AG04450 (cell line): Measurements from ENCODE around the gene TIMM10B. TPM values are rescaled to one million over a fixed set of nuclear protein-coding genes. Genes with fewer than 3 reads are reported as not detected.

Source experiments
- CTCF ChIA-PET: fragments of 300-600, 350-600 bp; formaldehyde crosslinking; extraction: SDS; loops from one replicate; lab custom pipeline; 2022; ENCODE audit warnings: antibody characterized with exemption, inconsistent platforms; lab: Charles Lee
- POLR2A ChIA-PET: fragments of 350-600 bp; formaldehyde crosslinking; extraction: SDS; loops from one replicate; lab custom pipeline; 2021; ENCODE audit warnings: antibody characterized with exemption, inconsistent platforms; lab: Yijun Ruan, JAX
- DNase-seq: peaks from one replicate; pipeline ENCODE4 v3.0.0-alpha.2; 2011; ENCODE audit warnings: low read depth, low spot score
- H3K27ac ChIP-seq: one replicate; pipeline ENCODE4 v1.5.1; 2012; ENCODE audit warnings: low read depth, low read length, control low read depth
- H3K27me3 ChIP-seq: one replicate; pipeline ENCODE4 v1.6.0; 2012; ENCODE audit warnings: low read length; ENCODE audit not compliant: control insufficient read depth, insufficient read depth
- H3K4me3 ChIP-seq: 2 replicates; pipeline ENCODE4 v1.5.1; 2011; ENCODE audit warnings: mild to moderate bottlenecking, low read depth, low read length, control low read depth
- H3K9me3 ChIP-seq: 2 replicates; pipeline ENCODE4 v1.5.1; 2012; ENCODE audit warnings: low read length; ENCODE audit not compliant: control insufficient read depth, insufficient read depth
- polyA minus RNA-seq: library from RNA; depleted of rRNA, polyadenylated mRNA; stranded (reverse); fragments of >200 nt; gene quantifications from 2 replicates; pipeline ENCODE4 v1.2.3, GENCODE V29; 2011; rRNA and poly(A)+ RNA removed
- polyA plus RNA-seq: library from polyadenylated mRNA; depleted of rRNA; stranded (reverse); fragments of >200 nt; gene quantifications from 2 replicates; pipeline ENCODE4 v1.2.3, GENCODE V29; 2011; rRNA removed
- TF ChIP-seq, protein P1 (sequence below): IDR thresholded peaks from 2 replicates; pipeline ENCODE4 v1.5.1; 2011; ENCODE audit warnings: low read depth, low read length, control low read depth, inconsistent platforms

Gene TIMM10B, protein sequence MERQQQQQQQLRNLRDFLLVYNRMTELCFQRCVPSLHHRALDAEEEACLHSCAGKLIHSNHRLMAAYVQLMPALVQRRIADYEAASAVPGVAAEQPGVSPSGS
- polyA plus RNA-seq (26.7 and 33.1 TPM in 2 replicates), polyA minus RNA-seq (17.5 and 25.6 TPM in 2 replicates)

DNA sequence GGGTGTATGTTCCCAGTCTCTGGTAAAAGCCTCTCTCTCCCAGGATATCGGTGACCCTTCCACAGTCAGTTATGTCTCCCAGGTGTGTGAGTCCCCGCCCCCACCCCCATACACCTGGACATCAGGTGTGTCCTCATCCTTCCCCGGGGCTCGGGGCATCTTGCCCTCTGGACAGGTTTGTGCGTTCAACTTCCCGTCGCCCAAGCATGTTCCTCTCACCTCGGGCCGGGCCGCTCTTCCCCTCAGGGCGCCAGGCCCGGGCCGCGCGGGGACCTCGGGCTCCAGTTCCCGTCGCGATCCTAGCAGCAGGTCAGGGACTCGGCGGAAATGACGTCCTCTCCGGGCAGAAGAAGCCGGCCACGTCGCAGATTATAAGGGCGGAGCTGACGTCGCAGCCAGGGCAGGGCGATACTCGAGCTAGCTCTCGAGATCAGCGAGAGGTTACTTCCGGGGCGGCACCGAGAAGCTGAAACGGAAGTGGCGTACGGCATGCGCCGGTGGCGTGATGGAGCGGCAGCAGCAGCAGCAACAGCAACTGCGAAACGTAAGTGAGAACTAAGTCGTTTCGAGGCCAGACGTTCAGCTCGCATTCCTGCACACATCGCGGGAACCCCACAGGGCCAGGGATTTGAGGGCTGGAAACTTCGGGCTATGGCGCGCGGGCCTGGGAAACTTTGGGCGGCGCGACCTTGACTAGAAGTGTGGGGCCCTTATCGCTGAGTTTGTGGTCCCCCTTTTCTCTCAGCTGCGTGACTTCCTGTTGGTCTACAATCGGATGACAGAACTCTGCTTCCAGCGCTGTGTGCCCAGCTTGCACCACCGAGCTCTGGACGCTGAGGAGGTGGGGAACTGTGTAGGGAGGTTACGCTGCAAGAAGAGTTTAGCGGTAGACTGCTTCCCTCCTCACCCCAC, at the start of gene TIMM10B, which contains the start of gene ARFIP2:
Gene TIMM10B, plus strand, starts transcription at position 490 of the 912 bp plus-strand sequence. Its CDS starts 16 bp downstream, at position 506.
Gene ARFIP2, minus strand, starts transcription at position 320 of the 912 bp plus-strand sequence. CDS start 910 bp downstream, outside the sequence.
- H3K9me3 ChIP-seq, result no peaks in the 10 kb centered on the region; the same call in 1 of the 2 replicates
- POLR2A ChIA-PET, result interaction anchor here (0.6 to 1.9 kb wide), 9 partner anchors 8 to 202 kb away, joined by 3 to 6 read pairs (median 4); partner anchors contain the start of genes APBB1, CAVIN3, MRPL17 and SMPD1
- peak; percentile 95 for DNase-seq
- H3K27me3 ChIP-seq, result no peaks in the 10 kb centered on the region
- H3K4me3 ChIP-seq, result peak within 1 kb of the TSS; percentile 97
- CTCF ChIA-PET, result interaction anchor here (0.6 to 2.7 kb wide), 5 partner anchors 15 to 202 kb away, joined by 3 to 25 read pairs (median 4); partner anchors contain the start of gene MRPL17
- peak within 1 kb of the TSS; percentile 94 for H3K27ac ChIP-seq
- TF ChIP-seq, protein P1, sequence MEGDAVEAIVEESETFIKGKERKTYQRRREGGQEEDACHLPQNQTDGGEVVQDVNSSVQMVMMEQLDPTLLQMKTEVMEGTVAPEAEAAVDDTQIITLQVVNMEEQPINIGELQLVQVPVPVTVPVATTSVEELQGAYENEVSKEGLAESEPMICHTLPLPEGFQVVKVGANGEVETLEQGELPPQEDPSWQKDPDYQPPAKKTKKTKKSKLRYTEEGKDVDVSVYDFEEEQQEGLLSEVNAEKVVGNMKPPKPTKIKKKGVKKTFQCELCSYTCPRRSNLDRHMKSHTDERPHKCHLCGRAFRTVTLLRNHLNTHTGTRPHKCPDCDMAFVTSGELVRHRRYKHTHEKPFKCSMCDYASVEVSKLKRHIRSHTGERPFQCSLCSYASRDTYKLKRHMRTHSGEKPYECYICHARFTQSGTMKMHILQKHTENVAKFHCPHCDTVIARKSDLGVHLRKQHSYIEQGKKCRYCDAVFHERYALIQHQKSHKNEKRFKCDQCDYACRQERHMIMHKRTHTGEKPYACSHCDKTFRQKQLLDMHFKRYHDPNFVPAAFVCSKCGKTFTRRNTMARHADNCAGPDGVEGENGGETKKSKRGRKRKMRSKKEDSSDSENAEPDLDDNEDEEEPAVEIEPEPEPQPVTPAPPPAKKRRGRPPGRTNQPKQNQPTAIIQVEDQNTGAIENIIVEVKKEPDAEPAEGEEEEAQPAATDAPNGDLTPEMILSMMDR, result no peak

DNA sequence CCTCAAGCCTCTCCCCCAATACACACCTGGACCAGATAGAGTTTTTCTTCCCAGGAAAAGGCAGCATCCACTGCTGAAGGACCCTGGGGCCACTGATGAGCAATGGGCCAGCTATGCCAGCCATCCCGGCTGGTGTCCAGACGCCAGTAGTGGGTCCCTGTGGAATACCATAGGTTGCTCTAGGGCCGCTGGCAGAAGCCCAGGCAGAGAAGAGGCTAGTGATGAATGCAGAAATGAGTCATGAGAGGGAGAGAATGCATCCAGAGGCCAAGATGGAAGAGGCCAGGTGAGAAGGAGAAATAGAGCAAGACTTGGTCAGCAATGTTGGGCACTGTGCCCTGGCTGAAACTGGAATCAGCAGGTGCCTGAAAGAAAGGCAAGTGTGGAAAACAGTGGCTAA, 49.4 kb upstream of the TIMM10B start:
- DNase-seq, result no peak
- Histone ChIP-seq H3K9me3 (no peaks in the 10 kb centered on the region), H3K4me3 (no peak overlapping the region), H3K27ac (no peak overlapping the region), H3K27me3 (no peaks in the 10 kb centered on the region)
- TF ChIP-seq, protein P1, result no peak
- POLR2A ChIA-PET, result no interaction called here
- CTCF ChIA-PET, result interaction anchor here (2.6 to 3.1 kb wide), 3 partner anchors 8 to 69 kb away, joined by 7 to 20 read pairs (median 16); partner anchors contain the start of gene HPX

DNA sequence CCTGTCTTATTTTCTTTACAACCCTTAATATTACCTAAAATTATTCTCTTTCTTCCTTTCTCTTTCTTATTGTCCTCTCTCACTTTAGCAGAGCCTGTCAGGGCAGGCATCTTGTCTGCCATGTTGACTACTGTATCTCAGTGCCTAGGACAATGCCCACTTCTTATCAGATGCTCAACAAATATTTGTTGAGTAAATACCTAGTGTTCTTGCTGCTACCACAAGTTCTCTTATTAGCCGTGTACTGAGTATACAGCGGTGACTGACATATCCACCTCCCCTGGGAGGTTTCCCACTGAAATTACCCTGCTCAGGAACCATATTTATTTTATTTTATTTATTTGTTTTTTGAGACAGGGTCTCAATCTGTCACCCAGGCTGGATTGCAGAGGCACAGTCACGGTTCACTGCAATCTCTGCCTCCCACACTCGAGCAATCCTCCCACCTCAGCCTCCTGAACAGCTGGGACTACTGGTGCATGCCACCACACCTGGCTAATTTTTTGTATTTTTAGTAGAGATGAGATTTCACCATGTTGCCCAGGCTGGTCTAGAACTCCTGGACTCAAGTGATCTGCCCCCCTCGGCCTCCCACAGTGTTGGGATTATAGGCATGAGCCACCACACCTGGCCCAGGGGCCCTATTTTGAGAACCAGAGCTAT, 47.2 kb upstream of the TIMM10B start:
- no peak for DNase-seq
- ChIA-PET POLR2A (no interaction called here), CTCF (interaction anchor here (1.5 kb wide), 1 partner anchor 71 kb away, joined by 4 read pairs; no protein-coding TSS in a partner anchor)
- TF ChIP-seq, protein P1, result no peak
- H3K27ac ChIP-seq, result no peak overlapping the region
- H3K9me3 ChIP-seq, result no peaks in the 10 kb centered on the region
- no peaks in the 10 kb centered on the region for H3K27me3 ChIP-seq
- no peak overlapping the region for H3K4me3 ChIP-seq

DNA sequence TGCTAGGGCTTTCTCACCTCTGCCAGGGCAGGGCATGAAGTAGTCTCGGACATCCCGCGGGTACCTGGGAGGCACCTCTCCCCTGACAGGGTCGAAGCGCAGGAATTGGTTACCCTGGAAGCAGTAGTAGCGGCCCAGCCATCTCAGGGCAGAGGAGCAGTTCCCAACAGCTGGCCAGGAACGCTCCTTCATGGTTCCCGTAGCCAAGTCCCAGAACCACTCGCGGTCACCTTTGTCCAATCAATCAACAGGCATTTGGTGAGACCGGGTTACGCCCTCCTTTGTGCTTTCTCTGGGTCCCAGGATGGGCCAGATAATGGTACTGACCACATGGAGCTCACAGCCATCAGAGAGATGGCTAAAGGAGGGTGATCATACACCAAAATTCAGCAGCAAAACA, 43.9 kb upstream of the TIMM10B start:
- TF ChIP-seq, protein P1, result no peak
- DNase-seq, result no peak
- Histone ChIP-seq H3K9me3 (no peaks in the 10 kb centered on the region), H3K27ac (no peak overlapping the region), H3K27me3 (no peaks in the 10 kb centered on the region), H3K4me3 (no peak overlapping the region)
- CTCF ChIA-PET, result interaction anchor here (1.2 to 15.7 kb wide), 4 partner anchors 11 to 69 kb away, joined by 3 to 604 read pairs (median 11); no protein-coding TSS in a partner anchor
- POLR2A ChIA-PET, result no interaction called here
